ENCODE results near the gene SCAF1.

The SCAF1 gene

GRCh38 chr19:49690079-49690655, 48.2 kb downstream of the SCAF1 start:
- Histone ChIP-seq H3K36me3 (ENCODE audit: insufficient read depth, low read length) (peaks cover 52% of the 10 kb centered on the region), H3K27ac (ENCODE audit: low read depth, low read length, poor library complexity, severe bottlenecking) (no peak overlapping the region), H3K9ac (ENCODE audit: low read length) (no peak overlapping the region), H3K9me3 (ENCODE audit: low read length) (no peaks in the 10 kb centered on the region), H3K27me3 (ENCODE audit: insufficient read depth, low read length) (no peaks in the 10 kb centered on the region), H3K4me3 (ENCODE audit: low read depth, low read length, poor library complexity, severe bottlenecking) (no peak overlapping the region), H3K4me2 (ENCODE audit: low read length) (no peak overlapping the region), H3K9me2 (ENCODE audit: low read depth, low read length) (no peaks in the 10 kb centered on the region), H2AFZ (ENCODE audit: low read length) (no peak overlapping the region), H4K20me1 (ENCODE audit: insufficient read depth, low read length) (no peaks in the 10 kb centered on the region), H3F3A (ENCODE audit: insufficient read depth, low read length) (0 out of 2 replicates have a peak, but pooled peaks cover 3% of the 10 kb centered on the region), H3K79me2 (ENCODE audit: insufficient read depth, low read length) (no peaks in the 10 kb centered on the region), H3K4me1 (ENCODE audit: insufficient read depth, low read length, severe bottlenecking) (peaks cover 19% of the 10 kb centered on the region)
- TF ChIP-seq CTCF (IDR thresholded peaks at IDR 0.05; ENCODE audit: low read length) (no peak), EZH2 (IDR thresholded peaks at IDR 0.05; ENCODE audit: borderline replicate concordance, low read length) (no peak)

GRCh38 chr19:49690656-49691242, 48.7 kb downstream of the SCAF1 start, which contains the start of gene CPT1C:
TSS of gene CPT1C (plus strand) at chr19:49691116. CDS start at chr19:49692253, 1,137 bp downstream.
- TF ChIP-seq EZH2 (IDR thresholded peaks at IDR 0.05; ENCODE audit: borderline replicate concordance, low read length) (no peak), CTCF (IDR thresholded peaks at IDR 0.05; ENCODE audit: low read length) (no peak)
- H3K79me2 ChIP-seq (ENCODE audit: insufficient read depth, low read length), result no peaks in the 10 kb centered on the region
- no peak within 1 kb of the TSS for H3K27ac ChIP-seq (ENCODE audit: low read depth, low read length, poor library complexity, severe bottlenecking)
- no peak within 1 kb of the TSS; the same call in 1 of the 2 replicates for H3K9ac ChIP-seq (ENCODE audit: low read length)
- H4K20me1 ChIP-seq (ENCODE audit: insufficient read depth, low read length), result no peaks in the 10 kb centered on the region
- H3K4me3 ChIP-seq (ENCODE audit: low read depth, low read length, poor library complexity, severe bottlenecking), result peak within 1 kb of the TSS; percentile 49
- no peaks in the 10 kb centered on the region for H3K9me2 ChIP-seq (ENCODE audit: low read depth, low read length)
- no peaks in the 10 kb centered on the region for H3K27me3 ChIP-seq (ENCODE audit: insufficient read depth, low read length)
- H3K9me3 ChIP-seq (ENCODE audit: low read length), result no peaks in the 10 kb centered on the region
- H3K36me3 ChIP-seq (ENCODE audit: insufficient read depth, low read length), result peaks cover 46% of the 10 kb centered on the region
- H3F3A ChIP-seq (ENCODE audit: insufficient read depth, low read length), result 0 out of 2 replicates have a peak, but pooled peaks cover 3% of the 10 kb centered on the region
- no peak within 1 kb of the TSS for H2AFZ ChIP-seq (ENCODE audit: low read length)
- H3K4me2 ChIP-seq (ENCODE audit: low read length), result peak within 1 kb of the TSS; percentile 53; the same call in 1 of the 2 replicates
- peaks cover 19% of the 10 kb centered on the region for H3K4me1 ChIP-seq (ENCODE audit: insufficient read depth, low read length, severe bottlenecking)

GRCh38 chr19:49691243-49692146, 49.5 kb downstream of the SCAF1 start:
- H2AFZ ChIP-seq (ENCODE audit: low read length), result no peak overlapping the region
- no peaks in the 10 kb centered on the region for H3K79me2 ChIP-seq (ENCODE audit: insufficient read depth, low read length)
- H3F3A ChIP-seq (ENCODE audit: insufficient read depth, low read length), result 0 out of 2 replicates have a peak, but pooled peaks cover 3% of the 10 kb centered on the region
- no peaks in the 10 kb centered on the region for H3K9me2 ChIP-seq (ENCODE audit: low read depth, low read length)
- peak overlapping the region; percentile 53; the same call in 1 of the 2 replicates for H3K4me2 ChIP-seq (ENCODE audit: low read length)
- no peaks in the 10 kb centered on the region for H3K9me3 ChIP-seq (ENCODE audit: low read length)
- no peak overlapping the region; the same call in 1 of the 2 replicates for H3K9ac ChIP-seq (ENCODE audit: low read length)
- no peaks in the 10 kb centered on the region for H3K27me3 ChIP-seq (ENCODE audit: insufficient read depth, low read length)
- H4K20me1 ChIP-seq (ENCODE audit: insufficient read depth, low read length), result no peaks in the 10 kb centered on the region
- peaks cover 19% of the 10 kb centered on the region for H3K4me1 ChIP-seq (ENCODE audit: insufficient read depth, low read length, severe bottlenecking)
- TF ChIP-seq CTCF (IDR thresholded peaks at IDR 0.05; ENCODE audit: low read length), result no peak
- TF ChIP-seq EZH2 (IDR thresholded peaks at IDR 0.05; ENCODE audit: borderline replicate concordance, low read length), result no peak
- peaks cover 38% of the 10 kb centered on the region for H3K36me3 ChIP-seq (ENCODE audit: insufficient read depth, low read length)
- peak overlapping the region; percentile 49 for H3K4me3 ChIP-seq (ENCODE audit: low read depth, low read length, poor library complexity, severe bottlenecking)
- no peak overlapping the region for H3K27ac ChIP-seq (ENCODE audit: low read depth, low read length, poor library complexity, severe bottlenecking)
